Epithelial cell of proximal tubule (primary cell): Measurements from ENCODE around the gene ERO1B. TPM values are rescaled to one million over a fixed set of nuclear protein-coding genes. Genes with fewer than 3 reads are reported as not detected.

ENCODE experiments used
- DNase-seq: peaks from one replicate; pipeline ENCODE4 v3.0.0-alpha.2; 2011; ENCODE audit warnings: low read depth
- H3K4me3 ChIP-seq: 2 replicates; pipeline ENCODE4 v1.5.1; 2011; ENCODE audit warnings: low read depth, mild to moderate bottlenecking, low read length
- CTCF ChIP-seq: conservative IDR thresholded peaks from 2 replicates; pipeline ENCODE4 v1.5.1; 2012; ENCODE audit warnings: low read depth, mild to moderate bottlenecking, low read length
- total RNA-seq: library from RNA; depleted of rRNA; stranded (reverse); fragments of >200 nt; gene quantifications from 2 replicates; pipeline ENCODE4 v1.2.3, GENCODE V29; 2015

ERO1B gene
- total RNA-seq, 1 donor from 2014 or later: 3.8 TPM

- H3K4me3 ChIP-seq: no peak overlapping the region
- TF ChIP-seq CTCF: no peak
- DNase-seq: no peak
Measured at GRCh38 chr1:236167578-236167977, 114.2 kb downstream of the ERO1B start.

- no peak for TF ChIP-seq CTCF
- no peak for DNase-seq
- no peak overlapping the region for H3K4me3 ChIP-seq
Measured at GRCh38 chr1:236167154-236167553, 114.6 kb downstream of the ERO1B start.

- no peak for TF ChIP-seq CTCF
Measured at GRCh38 chr1:236166041-236166440, 115.7 kb downstream of the ERO1B start.

More at GRCh38 chr1:236166041-236166440, 115.7 kb downstream of the ERO1B start:
- no peak for DNase-seq
- no peak overlapping the region for H3K4me3 ChIP-seq

Other genes with a start within 250 kb of the ERO1B start
- gene NID1, start 216.9 kb downstream of the ERO1B start, total RNA-seq: 19.2 and 23.2 TPM in 2 replicates
- gene GPR137B, start 139.4 kb downstream of the ERO1B start, total RNA-seq: 9.4 and 14.8 TPM in 2 replicates
- 1.1 and 3.3 TPM in 2 replicates for gene EDARADD, start 112.3 kb upstream of the ERO1B start, total RNA-seq
- gene LGALS8, start 242.0 kb upstream of the ERO1B start, total RNA-seq: 30.3 and 47.3 TPM in 2 replicates